Nephron progenitor cell (in vitro differentiated cells): ENCODE results near the gene EPS8L2.
A peak's percentile ranks its signal among the peaks of the same experiment; 100 is the strongest.

Experiments
- DNase-seq: peaks from one replicate; pipeline ENCODE4 v3.0.0; 2021
- H3K27ac Mint-ChIP-seq: 2 replicates; pipeline ENCODE4 v1.8.0; 2021; ENCODE audit warnings: mild to moderate bottlenecking, moderate library complexity, mixed read lengths
- H3K27me3 Mint-ChIP-seq: 2 replicates; pipeline ENCODE4 v1.8.0; 2021; ENCODE audit warnings: mild to moderate bottlenecking, low read depth, mixed read lengths; ENCODE audit not compliant: poor library complexity
- H3K36me3 Mint-ChIP-seq: 2 replicates; pipeline ENCODE4 v1.8.0; 2021; ENCODE audit warnings: low read depth, mixed read lengths
- H3K4me1 Mint-ChIP-seq: 2 replicates; pipeline ENCODE4 v1.8.0; 2021; ENCODE audit warnings: mixed read lengths
- H3K4me3 Mint-ChIP-seq: 2 replicates; pipeline ENCODE4 v1.8.0; 2021; ENCODE audit warnings: mild to moderate bottlenecking, moderate library complexity, mixed read lengths
- H3K9me3 Mint-ChIP-seq: 2 replicates; pipeline ENCODE4 v1.8.0; 2021; ENCODE audit warnings: mild to moderate bottlenecking, moderate library complexity, mixed read lengths
- CTCF ChIP-seq: fragments of 200-600 bp; sonication (generic); IDR thresholded peaks from 2 replicates; pipeline ENCODE4 v1.5.0; 2021; ENCODE audit warnings: antibody characterized with exemption

The EPS8L2 gene

GRCh38 chr11:771617-772204, 65.7 kb downstream of the EPS8L2 start:
- TF ChIP-seq CTCF: no peak
- no peaks in the 10 kb centered on the region for H3K9me3 Mint-ChIP-seq
- H3K27me3 Mint-ChIP-seq: no peaks in the 10 kb centered on the region
- no peak overlapping the region for H3K27ac Mint-ChIP-seq
- H3K36me3 Mint-ChIP-seq: peaks cover 18% of the 10 kb centered on the region
- DNase-seq: no peak
- H3K4me3 Mint-ChIP-seq: no peak overlapping the region
- peaks cover 31% of the 10 kb centered on the region for H3K4me1 Mint-ChIP-seq

GRCh38 chr11:772429-773390, 66.7 kb downstream of the EPS8L2 start:
- no peaks in the 10 kb centered on the region for H3K9me3 Mint-ChIP-seq
- peaks cover 13% of the 10 kb centered on the region for H3K36me3 Mint-ChIP-seq
- no peak overlapping the region for H3K27ac Mint-ChIP-seq
- TF ChIP-seq CTCF: no peak
- no peaks in the 10 kb centered on the region for H3K27me3 Mint-ChIP-seq
- DNase-seq: no peak
- H3K4me1 Mint-ChIP-seq: peaks cover 31% of the 10 kb centered on the region
- H3K4me3 Mint-ChIP-seq: no peak overlapping the region

GRCh38 chr11:773425-773824, 67.4 kb downstream of the EPS8L2 start:
- Mint-ChIP-seq H3K4me1 (peaks cover 31% of the 10 kb centered on the region), H3K36me3 (peaks cover 13% of the 10 kb centered on the region), H3K27me3 (no peaks in the 10 kb centered on the region), H3K9me3 (no peaks in the 10 kb centered on the region), H3K4me3 (no peak overlapping the region), H3K27ac (no peak overlapping the region)
- DNase-seq: no peak
- TF ChIP-seq CTCF: no peak

GRCh38 chr11:773830-774229, 67.8 kb downstream of the EPS8L2 start:
- TF ChIP-seq CTCF: no peak
- peaks cover 13% of the 10 kb centered on the region for H3K36me3 Mint-ChIP-seq
- no peak overlapping the region for H3K27ac Mint-ChIP-seq
- no peak overlapping the region for H3K4me3 Mint-ChIP-seq
- H3K27me3 Mint-ChIP-seq: no peaks in the 10 kb centered on the region
- H3K4me1 Mint-ChIP-seq: peaks cover 31% of the 10 kb centered on the region
- DNase-seq: no peak
- no peaks in the 10 kb centered on the region for H3K9me3 Mint-ChIP-seq

GRCh38 chr11:774873-775592, 69.0 kb downstream of the EPS8L2 start:
- H3K27me3 Mint-ChIP-seq: no peaks in the 10 kb centered on the region
- H3K4me3 Mint-ChIP-seq: peak overlapping the region; percentile 86
- no peaks in the 10 kb centered on the region for H3K9me3 Mint-ChIP-seq
- H3K27ac Mint-ChIP-seq: no peak overlapping the region
- peaks cover 1% of the 10 kb centered on the region for H3K36me3 Mint-ChIP-seq
- peaks cover 32% of the 10 kb centered on the region for H3K4me1 Mint-ChIP-seq
- TF ChIP-seq CTCF: no peak
- no peak for DNase-seq
